Head of caudate nucleus (tissue), 42 donors: ENCODE measurements around the gene TCF3.

Experiments
- DNase-seq, 42 donors: peaks; one replicate each; pipeline versions ENCODE4 v3.0.0 to v3.0.0-alpha.2; 2020 to 2021; ENCODE audit warnings: mixed read lengths in 7 of 42
- intact Hi-C: fragments of 100-400 bp; cut with DNase I; formaldehyde crosslinking; loops from one replicate; pipeline ENCODE4 v1.15.0; 2022

TCF3 gene

GRCh38 chr19:1601613-1602064, 50.8 kb downstream of the TCF3 start:
- intact Hi-C loops = no loop called here
- DNase-seq = no peak

- intact Hi-C loops = no loop called here
- DNase-seq = no peak
Observed at GRCh38 chr19:1599460-1599846, 53.0 kb downstream of the TCF3 start.

- intact Hi-C loops = no loop called here
- DNase-seq = no peak
Observed at GRCh38 chr19:1598777-1599459, 53.5 kb downstream of the TCF3 start.

- intact Hi-C loops = loop anchor here (2.0 kb wide), 1 partner anchor 59 kb away; the partner anchor contains the start of gene TCF3
- no peak for DNase-seq
Observed at GRCh38 chr19:1593501-1593772, 59.0 kb downstream of the TCF3 start.

- intact Hi-C loops = loop anchor here (1.0 to 2.0 kb wide), 2 partner anchors 12 to 60 kb away; partner anchors contain the start of genes TCF3 and UQCR11
- DNase-seq = peak; percentile 86 to 97 (median 94)
Observed at GRCh38 chr19:1592755-1593500, 59.5 kb downstream of the TCF3 start, which contains the start of gene MBD3. Gene MBD3 (minus strand): TSS chr19:1592865. CDS start chr19:1592631, 234 bp downstream.

- intact Hi-C loops = loop anchor here (1.0 to 2.0 kb wide), 2 partner anchors 13 to 61 kb away; partner anchors contain the start of genes TCF3 and UQCR11
Observed at GRCh38 chr19:1592024-1592754, 60.2 kb downstream of the TCF3 start.

GRCh38 chr19:1591421-1592023, 60.9 kb downstream of the TCF3 start:
- intact Hi-C loops = loop anchor here (1.0 to 2.0 kb wide), 2 partner anchors 14 to 61 kb away; partner anchors contain the start of genes TCF3 and UQCR11

More at GRCh38 chr19:1592024-1592754, 60.2 kb downstream of the TCF3 start:
- peak; percentile 44 to 90 (median 80) for DNase-seq

GRCh38 chr19:1590641-1591397, 61.6 kb downstream of the TCF3 start:
- no peak for DNase-seq
- intact Hi-C loops = no loop called here

More at GRCh38 chr19:1591421-1592023, 60.9 kb downstream of the TCF3 start:
- DNase-seq = no peak

- no peak for DNase-seq
- intact Hi-C loops = no loop called here
Observed at GRCh38 chr19:1587872-1588271, 64.5 kb downstream of the TCF3 start.

- no peak for DNase-seq
- intact Hi-C loops = no loop called here
Observed at GRCh38 chr19:1585243-1585580, 67.2 kb downstream of the TCF3 start.

- intact Hi-C loops = no loop called here
- no peak for DNase-seq
Observed at GRCh38 chr19:1584500-1585242, 67.7 kb downstream of the TCF3 start.

GRCh38 chr19:1582201-1582600, 70.2 kb downstream of the TCF3 start:
- DNase-seq = no peak
- intact Hi-C loops = no loop called here

- no peak for DNase-seq
- intact Hi-C loops = no loop called here
Observed at GRCh38 chr19:1580957-1581356, 71.5 kb downstream of the TCF3 start.

- intact Hi-C loops = no loop called here
- no peak for DNase-seq
Observed at GRCh38 chr19:1580382-1580781, 72.0 kb downstream of the TCF3 start.

GRCh38 chr19:1579222-1579621, 73.2 kb downstream of the TCF3 start:
- DNase-seq = no peak
- intact Hi-C loops = no loop called here

GRCh38 chr19:1577929-1578618, 74.3 kb downstream of the TCF3 start:
- intact Hi-C loops = no loop called here
- DNase-seq = no peak
